Astrocyte of the spinal cord (primary cell): ENCODE results near the gene NES.

Experiments used
- DNase-seq: peaks from one replicate; pipeline ENCODE4 v3.0.0; 2011; ENCODE audit warnings: low read depth, low spot score
- H3K4me3 ChIP-seq: 2 replicates; pipeline ENCODE4 v1.5.1; 2011; ENCODE audit warnings: low read depth, mild to moderate bottlenecking, low read length, moderate library complexity
- in situ Hi-C: cut with HindIII; loops from 2 replicates; pipeline ENCODE4 v1.10.0; 2017; ENCODE audit warnings: low sequenced_read_pairs
- TF ChIP-seq, protein P1 (sequence below): IDR thresholded peaks from 2 replicates; pipeline ENCODE4 v1.5.1; 2012; ENCODE audit warnings: low read depth, mild to moderate bottlenecking, low read length, inconsistent platforms

The NES gene

DNA sequence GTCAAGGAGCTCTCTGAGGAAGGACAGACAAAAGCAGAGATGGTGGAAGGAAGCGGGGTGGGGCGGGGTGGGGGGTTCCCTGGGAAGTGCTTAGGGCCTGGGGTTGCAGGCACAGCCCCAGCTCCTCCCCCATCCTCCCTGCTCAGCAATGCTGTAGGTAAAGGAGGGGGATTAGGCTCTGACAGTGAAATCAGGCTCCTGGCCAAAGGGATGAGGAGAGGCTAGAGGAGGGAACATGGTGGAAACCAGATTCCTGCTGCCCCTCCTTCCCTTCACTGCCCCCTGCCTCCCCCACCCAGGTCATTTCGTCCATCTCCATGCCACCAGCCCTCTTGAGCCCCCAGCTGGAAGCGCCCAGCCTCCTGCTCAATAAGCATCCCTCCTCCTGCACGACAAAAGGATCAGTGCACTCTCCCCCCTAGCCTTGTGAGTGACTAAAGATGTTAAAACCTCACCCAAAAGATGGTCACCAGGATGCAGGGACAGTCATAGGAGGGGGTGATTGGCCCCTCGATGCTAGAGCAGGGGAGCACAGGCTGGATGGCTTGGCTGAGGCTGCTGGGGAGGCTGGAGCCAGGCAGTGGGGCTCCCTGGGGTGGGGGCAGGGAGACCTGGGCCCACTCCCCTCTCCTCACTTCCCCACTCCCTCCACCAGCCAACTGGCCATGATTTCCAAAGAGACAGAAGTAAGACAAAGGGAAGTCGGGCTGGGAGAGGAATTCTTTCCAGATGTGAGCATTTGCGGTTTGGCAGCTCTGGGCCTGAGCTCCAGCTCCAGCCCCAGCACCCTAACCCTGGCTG, 30.4 kb upstream of the NES start:
- H3K4me3 ChIP-seq: no peak overlapping the region
- in situ Hi-C loops: no loop called here
- TF ChIP-seq, protein P1, sequence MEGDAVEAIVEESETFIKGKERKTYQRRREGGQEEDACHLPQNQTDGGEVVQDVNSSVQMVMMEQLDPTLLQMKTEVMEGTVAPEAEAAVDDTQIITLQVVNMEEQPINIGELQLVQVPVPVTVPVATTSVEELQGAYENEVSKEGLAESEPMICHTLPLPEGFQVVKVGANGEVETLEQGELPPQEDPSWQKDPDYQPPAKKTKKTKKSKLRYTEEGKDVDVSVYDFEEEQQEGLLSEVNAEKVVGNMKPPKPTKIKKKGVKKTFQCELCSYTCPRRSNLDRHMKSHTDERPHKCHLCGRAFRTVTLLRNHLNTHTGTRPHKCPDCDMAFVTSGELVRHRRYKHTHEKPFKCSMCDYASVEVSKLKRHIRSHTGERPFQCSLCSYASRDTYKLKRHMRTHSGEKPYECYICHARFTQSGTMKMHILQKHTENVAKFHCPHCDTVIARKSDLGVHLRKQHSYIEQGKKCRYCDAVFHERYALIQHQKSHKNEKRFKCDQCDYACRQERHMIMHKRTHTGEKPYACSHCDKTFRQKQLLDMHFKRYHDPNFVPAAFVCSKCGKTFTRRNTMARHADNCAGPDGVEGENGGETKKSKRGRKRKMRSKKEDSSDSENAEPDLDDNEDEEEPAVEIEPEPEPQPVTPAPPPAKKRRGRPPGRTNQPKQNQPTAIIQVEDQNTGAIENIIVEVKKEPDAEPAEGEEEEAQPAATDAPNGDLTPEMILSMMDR: no peak
- no peak for DNase-seq

DNA sequence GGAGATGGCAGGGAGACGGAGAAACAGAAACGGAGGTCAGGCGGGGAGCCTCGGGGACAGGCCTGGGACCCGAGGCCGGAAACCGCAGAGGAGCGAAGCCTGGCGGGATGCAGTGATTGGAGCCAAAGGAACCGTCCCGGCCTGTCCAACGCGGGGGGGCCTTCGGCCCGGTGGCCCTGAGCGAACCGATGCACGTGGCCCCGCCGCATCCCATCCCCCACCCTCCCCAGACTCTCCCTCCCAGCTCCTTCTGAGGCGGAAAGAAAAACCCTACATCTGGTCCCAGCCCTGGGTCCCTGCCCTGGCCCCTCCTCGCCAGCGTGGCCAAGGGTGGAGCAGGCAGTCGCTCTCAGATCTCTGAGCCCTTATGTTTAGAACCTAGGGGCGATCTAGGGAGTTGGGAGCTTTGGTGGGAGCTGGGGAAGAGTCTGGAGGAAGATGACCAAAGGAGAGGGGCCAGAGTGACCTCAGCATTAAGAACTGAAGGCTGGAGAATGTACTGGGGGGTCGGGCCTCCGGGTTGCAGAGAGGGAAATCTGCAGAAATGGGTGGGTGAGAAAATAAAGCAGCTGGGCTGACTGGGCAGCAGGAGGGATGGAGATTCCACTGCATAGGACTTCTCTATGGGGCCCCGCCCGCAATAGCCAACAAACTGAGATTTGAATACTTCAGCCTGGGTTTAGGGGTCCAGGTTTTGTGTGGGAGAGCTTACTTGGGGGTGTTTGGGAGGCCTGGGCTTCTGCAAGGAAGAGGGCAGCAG, 29.6 kb upstream of the NES start:
- H3K4me3 ChIP-seq: peak overlapping the region; percentile 41
- TF ChIP-seq, protein P1: no peak
- in situ Hi-C loops: no loop called here
- peak; percentile 40 for DNase-seq

- in situ Hi-C loops: no loop called here
- peak overlapping the region; percentile 41 for H3K4me3 ChIP-seq
- peak; percentile 39 for DNase-seq
- TF ChIP-seq, protein P1: peak; percentile 82
Measured at GRCh38 chr1:156705918-156706656, 28.9 kb upstream of the NES start.

GRCh38 chr1:156705321-156705917, 28.2 kb upstream of the NES start, which contains the start of gene CRABP2:
TSS of gene CRABP2 (minus strand) at chr1:156705583. CDS start at chr1:156705446, 137 bp downstream.
- TF ChIP-seq, protein P1: no peak
- in situ Hi-C loops: no loop called here
- peak within 1 kb of the TSS; percentile 41 for H3K4me3 ChIP-seq
- DNase-seq: no peak

- TF ChIP-seq, protein P1: no peak
- DNase-seq: peak; percentile 71
- in situ Hi-C loops: no loop called here
- peak overlapping the region; percentile 41 for H3K4me3 ChIP-seq
Measured at GRCh38 chr1:156704930-156705320, 27.7 kb upstream of the NES start.

DNA sequence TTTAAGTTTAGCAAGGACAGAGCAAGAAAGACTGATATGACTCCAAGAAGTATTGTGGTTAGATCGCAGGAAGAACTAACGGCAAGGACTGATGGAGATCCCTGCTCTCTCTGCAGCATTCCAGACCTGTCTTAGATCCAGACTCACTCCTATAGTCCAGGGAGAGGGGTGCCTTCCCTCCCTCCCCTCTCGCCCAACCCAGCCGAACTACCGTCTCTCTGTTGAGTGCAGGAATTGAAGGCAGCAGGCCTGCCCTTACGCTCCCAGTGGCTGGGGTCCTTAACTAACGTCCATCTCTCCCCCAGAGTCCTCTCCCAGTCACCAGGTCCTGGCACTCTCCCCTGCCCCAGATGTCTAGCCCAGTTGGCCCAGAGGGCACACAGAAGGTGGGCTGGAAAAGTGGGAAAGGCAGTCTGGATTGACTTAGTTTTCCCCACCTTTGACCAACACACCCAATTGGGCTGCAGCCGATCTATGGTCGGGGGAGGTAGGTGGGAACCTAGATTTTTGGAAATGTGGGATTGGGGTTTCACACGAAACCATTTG, 27.0 kb upstream of the NES start:
- peak overlapping the region; percentile 41 for H3K4me3 ChIP-seq
- DNase-seq: no peak
- TF ChIP-seq, protein P1: no peak
- in situ Hi-C loops: no loop called here
